HEK293T (cell line): ENCODE measurements around the gene ELP4.

ENCODE experiments used
- BHLHE40 ChIP-seq: fragments of 450-650 bp; IDR thresholded peaks from 2 replicates; pipeline ENCODE4 v1.6.1; 2016; ENCODE audit warnings: mild to moderate bottlenecking, moderate library complexity, borderline replicate concordance
- CTBP1 ChIP-seq: fragments of 450-650 bp; IDR thresholded peaks from 2 replicates; pipeline ENCODE4 v1.6.1; 2016; ENCODE audit warnings: borderline replicate concordance
- FOXA1 ChIP-seq: fragments of 450-650 bp; IDR thresholded peaks from 2 replicates; pipeline ENCODE4 v1.6.1; 2016; ENCODE audit warnings: mild to moderate bottlenecking
- FOXM1 ChIP-seq: fragments of 450-650 bp; IDR thresholded peaks from 2 replicates; pipeline ENCODE4 v1.6.1; 2017; ENCODE audit warnings: mild to moderate bottlenecking, borderline replicate concordance
- HDGF ChIP-seq: fragments of 450-650 bp; IDR thresholded peaks from 2 replicates; pipeline ENCODE4 v1.6.1; 2017; ENCODE audit warnings: antibody characterized with exemption, borderline replicate concordance
- LEF1 ChIP-seq: fragments of 450-650 bp; IDR thresholded peaks from 2 replicates; pipeline ENCODE4 v1.6.1; 2017; ENCODE audit warnings: mild to moderate bottlenecking, borderline replicate concordance
- SUZ12 ChIP-seq: fragments of 450-650 bp; IDR thresholded peaks from 2 replicates; pipeline ENCODE4 v1.6.1; 2016; ENCODE audit warnings: mild to moderate bottlenecking
- TARDBP ChIP-seq: fragments of 450-650 bp; IDR thresholded peaks from 2 replicates; pipeline ENCODE4 v1.6.1; 2016
- ZNF384 ChIP-seq: fragments of 450-650 bp; IDR thresholded peaks from 2 replicates; pipeline ENCODE4 v1.6.1; 2016

- TF ChIP-seq SUZ12: no peak
- TF ChIP-seq BHLHE40: no peak
- TF ChIP-seq TARDBP: no peak
- no peak for TF ChIP-seq LEF1
- TF ChIP-seq ZNF384: no peak
- TF ChIP-seq FOXM1: no peak
- no peak for TF ChIP-seq FOXA1
- TF ChIP-seq HDGF: no peak
- no peak for TF ChIP-seq CTBP1
Observed at GRCh38 chr11:31608995-31609394, 99.4 kb downstream of the ELP4 start.
